Lower leg skin (tissue), 3 donors: ENCODE measurements around the gene PSMB5.

Experiments
- POLR2A ChIP-seq, 2 donors: fragments of 450-650 bp; IDR thresholded peaks; one replicate each; pipeline ENCODE4 v1.6.1; 2016 to 2017; ENCODE audit warnings: antibody characterized with exemption in 2 of 2, mild to moderate bottlenecking in 1 of 2, moderate library complexity in 1 of 2
- TF ChIP-seq, protein P1 (sequence below), 3 donors: fragments of 450-650 bp; IDR thresholded peaks; one replicate each; pipeline ENCODE4 v1.5.1; 2016; ENCODE audit warnings: antibody characterized with exemption in 3 of 3, mild to moderate bottlenecking in 3 of 3, moderate library complexity in 2 of 3

- TF ChIP-seq, protein P1, sequence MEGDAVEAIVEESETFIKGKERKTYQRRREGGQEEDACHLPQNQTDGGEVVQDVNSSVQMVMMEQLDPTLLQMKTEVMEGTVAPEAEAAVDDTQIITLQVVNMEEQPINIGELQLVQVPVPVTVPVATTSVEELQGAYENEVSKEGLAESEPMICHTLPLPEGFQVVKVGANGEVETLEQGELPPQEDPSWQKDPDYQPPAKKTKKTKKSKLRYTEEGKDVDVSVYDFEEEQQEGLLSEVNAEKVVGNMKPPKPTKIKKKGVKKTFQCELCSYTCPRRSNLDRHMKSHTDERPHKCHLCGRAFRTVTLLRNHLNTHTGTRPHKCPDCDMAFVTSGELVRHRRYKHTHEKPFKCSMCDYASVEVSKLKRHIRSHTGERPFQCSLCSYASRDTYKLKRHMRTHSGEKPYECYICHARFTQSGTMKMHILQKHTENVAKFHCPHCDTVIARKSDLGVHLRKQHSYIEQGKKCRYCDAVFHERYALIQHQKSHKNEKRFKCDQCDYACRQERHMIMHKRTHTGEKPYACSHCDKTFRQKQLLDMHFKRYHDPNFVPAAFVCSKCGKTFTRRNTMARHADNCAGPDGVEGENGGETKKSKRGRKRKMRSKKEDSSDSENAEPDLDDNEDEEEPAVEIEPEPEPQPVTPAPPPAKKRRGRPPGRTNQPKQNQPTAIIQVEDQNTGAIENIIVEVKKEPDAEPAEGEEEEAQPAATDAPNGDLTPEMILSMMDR (IDR thresholded peaks at IDR 0.05) = no peak
- TF ChIP-seq POLR2A (IDR thresholded peaks at IDR 0.05) = no peak
Observed at GRCh38 chr14:22996768-22997654, 37.7 kb downstream of the PSMB5 start.
